Measurements from ENCODE around the gene PPP1R14B. TPM values are rescaled to one million over a fixed set of nuclear protein-coding genes. Genes with fewer than 3 reads are reported as not detected.
A peak's percentile ranks its signal among the peaks of the same experiment; 100 is the strongest.

PPP1R14B gene
- total RNA-seq, 1 donor from 2014 or later: 238 TPM

GRCh38 chr11:64202992-64203391 is 43.8 kb downstream of the PPP1R14B start:
- H3K27ac Mint-ChIP-seq: no peak overlapping the region
- H3K36me3 Mint-ChIP-seq (ENCODE audit: low read depth): peaks cover 52% of the 10 kb centered on the region
- no peak for DNase-seq (ENCODE audit: low spot score)
- peaks cover 39% of the 10 kb centered on the region for H3K4me1 Mint-ChIP-seq (ENCODE audit: low read depth)
- no peak overlapping the region for H3K4me3 Mint-ChIP-seq
- H3K27me3 Mint-ChIP-seq (ENCODE audit: insufficient read depth): no peaks in the 10 kb centered on the region
- no peaks in the 10 kb centered on the region for H3K9me3 Mint-ChIP-seq
- intact Hi-C loops (cut with micrococcal nuclease): no loop called here

DNA sequence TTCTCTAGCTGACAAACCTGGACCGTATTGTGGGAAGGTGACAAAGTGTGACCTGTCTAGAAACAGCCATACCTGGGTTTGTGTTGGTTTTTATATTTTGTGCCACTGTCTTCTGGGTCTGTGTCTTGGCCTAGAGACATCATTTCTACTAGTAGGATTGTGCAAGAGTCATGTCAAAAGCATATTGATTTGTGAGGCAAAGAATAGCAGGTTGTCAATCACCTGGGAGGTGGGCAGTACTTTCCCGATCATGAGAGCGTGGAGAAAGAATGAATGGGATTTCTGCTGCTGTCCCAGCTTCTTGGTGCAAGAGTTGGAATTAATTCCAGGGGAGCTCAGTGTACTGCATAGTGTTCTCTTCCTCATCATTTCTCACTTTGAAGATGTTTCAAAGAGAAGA is 45.2 kb downstream of the PPP1R14B start:
- intact Hi-C loops (cut with micrococcal nuclease): no loop called here
- H3K27ac Mint-ChIP-seq: peak overlapping the region; percentile 31

DNA sequence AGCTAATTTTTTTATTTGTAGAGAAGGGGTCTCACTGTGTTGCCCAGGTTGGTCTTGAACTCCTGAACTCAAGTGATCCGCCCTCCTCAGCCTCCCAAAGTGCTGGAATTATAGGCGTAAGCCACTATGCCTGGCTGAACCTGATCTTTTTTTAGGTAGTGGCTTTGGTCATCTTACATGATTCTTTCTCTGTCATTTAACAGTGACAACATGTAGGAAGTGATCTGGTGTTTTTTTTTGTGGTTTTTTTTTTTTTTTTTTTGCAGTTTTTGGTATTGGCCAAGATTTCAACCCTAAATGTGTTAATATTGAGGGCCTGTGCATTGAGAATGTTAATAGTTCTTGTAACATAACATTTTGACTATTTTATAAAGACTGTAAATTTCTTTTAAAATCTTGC is 48.2 kb downstream of the PPP1R14B start:
- Mint-ChIP-seq H3K36me3 (ENCODE audit: low read depth) (peaks cover 58% of the 10 kb centered on the region), H3K9me3 (no peaks in the 10 kb centered on the region), H3K4me3 (no peak overlapping the region), H3K27ac (no peak overlapping the region), H3K4me1 (ENCODE audit: low read depth) (peaks cover 28% of the 10 kb centered on the region), H3K27me3 (ENCODE audit: insufficient read depth) (no peaks in the 10 kb centered on the region)
- no peak for DNase-seq (ENCODE audit: low spot score)
- intact Hi-C loops (cut with micrococcal nuclease): no loop called here

More for the DNA sequence above, 45.2 kb downstream of the PPP1R14B start:
- DNase-seq (ENCODE audit: low spot score): no peak
- Mint-ChIP-seq H3K4me3 (no peak overlapping the region), H3K27me3 (ENCODE audit: insufficient read depth) (no peaks in the 10 kb centered on the region), H3K9me3 (no peaks in the 10 kb centered on the region), H3K36me3 (ENCODE audit: low read depth) (peaks cover 52% of the 10 kb centered on the region), H3K4me1 (ENCODE audit: low read depth) (peaks cover 45% of the 10 kb centered on the region)

GRCh38 chr11:64196626-64197025 is 50.1 kb downstream of the PPP1R14B start:
- Mint-ChIP-seq H3K27ac (no peak overlapping the region), H3K27me3 (ENCODE audit: insufficient read depth) (no peaks in the 10 kb centered on the region), H3K4me1 (ENCODE audit: low read depth) (peaks cover 35% of the 10 kb centered on the region), H3K9me3 (no peaks in the 10 kb centered on the region), H3K36me3 (ENCODE audit: low read depth) (peaks cover 58% of the 10 kb centered on the region), H3K4me3 (no peak overlapping the region)
- no peak for DNase-seq (ENCODE audit: low spot score)
- intact Hi-C loops (cut with micrococcal nuclease): loop anchor here (1.0 kb wide), 1 partner anchor 9 kb away; no protein-coding TSS in a partner anchor

Other genes with a start within 250 kb of the PPP1R14B start
- not detected in 2 replicates for gene FLRT1, start 211.0 kb downstream of the PPP1R14B start, total RNA-seq
- 17.4 and 20.2 TPM in 2 replicates for gene MACROD1, start 80.8 kb downstream of the PPP1R14B start, total RNA-seq
- gene STIP1, start 60.8 kb downstream of the PPP1R14B start, total RNA-seq: 493 and 495 TPM in 2 replicates
- gene FERMT3, start 40.2 kb downstream of the PPP1R14B start, total RNA-seq: 201 and 211 TPM in 2 replicates
- gene TRPT1, start 20.8 kb downstream of the PPP1R14B start, total RNA-seq: 30.3 and 35.5 TPM in 2 replicates
- 74.9 and 79.4 TPM in 2 replicates for gene NUDT22, start 20.7 kb downstream of the PPP1R14B start, total RNA-seq
- gene DNAJC4, start 16.4 kb downstream of the PPP1R14B start, total RNA-seq: 18.4 and 19.8 TPM in 2 replicates
- gene VEGFB, start 12.4 kb downstream of the PPP1R14B start, total RNA-seq: 55.5 and 60.2 TPM in 2 replicates
- gene FKBP2, start 5.8 kb downstream of the PPP1R14B start, total RNA-seq: 32.6 and 34.3 TPM in 2 replicates
- 13.4 and 14.2 TPM in 2 replicates for gene PLCB3, start 4.6 kb upstream of the PPP1R14B start, total RNA-seq
- 30.1 and 38.0 TPM in 2 replicates for gene BAD, start 37.7 kb upstream of the PPP1R14B start, total RNA-seq
- 35.3 and 41.8 TPM in 2 replicates for gene GPR137, start 38.9 kb upstream of the PPP1R14B start, total RNA-seq
- 0.16 and 0.29 TPM in 2 replicates for gene KCNK4, start 44.4 kb upstream of the PPP1R14B start, total RNA-seq
- 0.47 TPM in 1 of 2 replicates, not detected in the other for gene CATSPERZ, start 53.4 kb upstream of the PPP1R14B start, total RNA-seq
- gene ESRRA, start 58.6 kb upstream of the PPP1R14B start, total RNA-seq: 64.4 and 67.3 TPM in 2 replicates
- gene TRMT112, start 70.6 kb upstream of the PPP1R14B start, total RNA-seq: 307 and 312 TPM in 2 replicates
- 89.0 and 100 TPM in 2 replicates for gene PRDX5, start 71.2 kb upstream of the PPP1R14B start, total RNA-seq
- gene CCDC88B, start 93.3 kb upstream of the PPP1R14B start, total RNA-seq: 133 and 137 TPM in 2 replicates
- gene RPS6KA4, start 112.2 kb upstream of the PPP1R14B start, total RNA-seq: 38.3 and 46.0 TPM in 2 replicates